Esophagus muscularis mucosa (tissue), 4 donors: ENCODE results near the gene MICAL3. TPM values are rescaled to one million over a fixed set of nuclear protein-coding genes. Genes with fewer than 3 reads are reported as not detected.
A peak's percentile ranks its signal among the peaks of the same experiment; 100 is the strongest.

Experiments
- DNase-seq: peaks from one replicate; pipeline ENCODE4 v3.0.0-alpha.2; 2017; ENCODE audit errors: extremely low spot score
- H3K27ac ChIP-seq, 4 donors: fragments of 200-600 bp; sonication (generic); replicated peaks in 1 of 4; 1 replicate in 3 of 4; 2 replicates in 1 of 4; pipeline ENCODE4 v1.5.1; 2016 to 2019; ENCODE audit warnings: mild to moderate bottlenecking in 1 of 4
- H3K27me3 ChIP-seq, 4 donors: fragments of 200-600 bp; sonication (generic); one replicate each; pipeline versions ENCODE4 v1.5.1 to v1.6.0; 2016 to 2019
- H3K36me3 ChIP-seq, 4 donors: fragments of 200-600 bp; sonication (generic); one replicate each; pipeline ENCODE4 v1.5.1; 2016 to 2019
- H3K4me1 ChIP-seq, 4 donors: fragments of 200-600 bp; sonication (generic); one replicate each; pipeline ENCODE4 v1.5.1; 2016 to 2019
- H3K4me3 ChIP-seq, 4 donors: fragments of 200-600 bp; sonication (generic); 1 replicate in 2 of 4; 2 replicates in 2 of 4; pipeline ENCODE4 v1.5.1; 2016 to 2019; ENCODE audit warnings: mild to moderate bottlenecking in 4 of 4, moderate library complexity in 1 of 4
- H3K9me3 ChIP-seq, 4 donors: fragments of 200-600 bp; sonication (generic); 1 replicate in 3 of 4; 2 replicates in 1 of 4; pipeline ENCODE4 v1.5.1; 2016 to 2019
- EP300 ChIP-seq: sonication (generic); formaldehyde crosslinking; IDR thresholded peaks from one replicate; pipeline ENCODE4 v1.6.1; 2017; ENCODE audit warnings: antibody characterized with exemption
- POLR2A ChIP-seq: fragments of 450-650 bp; IDR thresholded peaks from one replicate; pipeline ENCODE4 v1.6.1; 2017; ENCODE audit warnings: antibody characterized with exemption, moderate library complexity, mild to moderate bottlenecking, low read depth
- POLR2AphosphoS5 ChIP-seq, 2 donors: sonication (generic); formaldehyde crosslinking; IDR thresholded peaks; one replicate each; pipeline ENCODE4 v1.6.1; 2017; ENCODE audit warnings: antibody characterized with exemption in 2 of 2
- WGBS: methylation state at CpG from one replicate; pipeline ENCODE4 v1.1.5; 2018; 5-methylcytosine and 5-hydroxymethylcytosine counted together
- intact Hi-C: fragments of 100-400 bp; cut with DNase I; formaldehyde crosslinking; loops from one replicate; pipeline ENCODE4 v1.15.1; 2023
- total RNA-seq, 4 donors: library from RNA; depleted of rRNA; stranded (reverse); fragments of >200 nt; gene quantifications; one replicate each; pipeline versions ENCODE4 v1.1.0 to v1.2.1, GENCODE V29; 2016
- TF ChIP-seq, protein P1 (sequence below), 3 experiments: fragments of 200-600 bp in 2 of 3; fragments of 450-650 bp in 1 of 3; sonication (generic) in 2 of 3; IDR thresholded peaks; one replicate each; pipeline ENCODE4 v1.5.1; 2017 to 2019; ENCODE audit warnings: antibody characterized with exemption in 3 of 3, mild to moderate bottlenecking in 2 of 3, moderate library complexity in 1 of 3

MICAL3 gene
- total RNA-seq, 4 donors from 2014 or later: 35.1 to 91.8 (median 67.8) TPM

- Histone ChIP-seq H3K27ac (peak overlapping the region in 3 of 4 donors; percentile 78 to 88 (median 81)), H3K4me1 (peaks cover 46 to 68% (median 52%) of the 10 kb centered on the region in 4 donors), H3K4me3 (no peak overlapping the region), H3K27me3 (no peaks in the 10 kb centered on the region), H3K9me3 (no peaks in the 10 kb centered on the region), H3K36me3 (peaks cover 21 to 71% (median 41%) of the 10 kb centered on the region in 4 donors)
- WGBS: 82% methylated on average over 13 of the region's 13 CpGs
- intact Hi-C loops: no loop called here
- no peak for TF ChIP-seq POLR2AphosphoS5 (IDR thresholded peaks at IDR 0.05)
- no peak for TF ChIP-seq EP300
- TF ChIP-seq, protein P1, sequence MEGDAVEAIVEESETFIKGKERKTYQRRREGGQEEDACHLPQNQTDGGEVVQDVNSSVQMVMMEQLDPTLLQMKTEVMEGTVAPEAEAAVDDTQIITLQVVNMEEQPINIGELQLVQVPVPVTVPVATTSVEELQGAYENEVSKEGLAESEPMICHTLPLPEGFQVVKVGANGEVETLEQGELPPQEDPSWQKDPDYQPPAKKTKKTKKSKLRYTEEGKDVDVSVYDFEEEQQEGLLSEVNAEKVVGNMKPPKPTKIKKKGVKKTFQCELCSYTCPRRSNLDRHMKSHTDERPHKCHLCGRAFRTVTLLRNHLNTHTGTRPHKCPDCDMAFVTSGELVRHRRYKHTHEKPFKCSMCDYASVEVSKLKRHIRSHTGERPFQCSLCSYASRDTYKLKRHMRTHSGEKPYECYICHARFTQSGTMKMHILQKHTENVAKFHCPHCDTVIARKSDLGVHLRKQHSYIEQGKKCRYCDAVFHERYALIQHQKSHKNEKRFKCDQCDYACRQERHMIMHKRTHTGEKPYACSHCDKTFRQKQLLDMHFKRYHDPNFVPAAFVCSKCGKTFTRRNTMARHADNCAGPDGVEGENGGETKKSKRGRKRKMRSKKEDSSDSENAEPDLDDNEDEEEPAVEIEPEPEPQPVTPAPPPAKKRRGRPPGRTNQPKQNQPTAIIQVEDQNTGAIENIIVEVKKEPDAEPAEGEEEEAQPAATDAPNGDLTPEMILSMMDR (IDR thresholded peaks at IDR 0.05): no peak
- no peak for TF ChIP-seq POLR2A
- no peak for DNase-seq
These were observed 186.0 kb downstream of the MICAL3 start for GRCh38 chr22:17838180-17838865.

GRCh38 chr22:17836992-17837742, 187.2 kb downstream of the MICAL3 start:
- 33% methylated on average over 14 of the region's 14 CpGs for WGBS
- Histone ChIP-seq H3K4me1 (peaks cover 50 to 70% (median 52%) of the 10 kb centered on the region in 4 donors), H3K27ac (peak overlapping the region; percentile 63 to 88 (median 80)), H3K9me3 (no peaks in the 10 kb centered on the region), H3K36me3 (peaks cover 21 to 74% (median 41%) of the 10 kb centered on the region in 4 donors), H3K27me3 (no peaks in the 10 kb centered on the region), H3K4me3 (no peak overlapping the region)
- TF ChIP-seq POLR2A (no peak), POLR2AphosphoS5 (IDR thresholded peaks at IDR 0.05) (peak; percentile 62 to 77)
- DNase-seq: no peak
- intact Hi-C loops: no loop called here

DNA sequence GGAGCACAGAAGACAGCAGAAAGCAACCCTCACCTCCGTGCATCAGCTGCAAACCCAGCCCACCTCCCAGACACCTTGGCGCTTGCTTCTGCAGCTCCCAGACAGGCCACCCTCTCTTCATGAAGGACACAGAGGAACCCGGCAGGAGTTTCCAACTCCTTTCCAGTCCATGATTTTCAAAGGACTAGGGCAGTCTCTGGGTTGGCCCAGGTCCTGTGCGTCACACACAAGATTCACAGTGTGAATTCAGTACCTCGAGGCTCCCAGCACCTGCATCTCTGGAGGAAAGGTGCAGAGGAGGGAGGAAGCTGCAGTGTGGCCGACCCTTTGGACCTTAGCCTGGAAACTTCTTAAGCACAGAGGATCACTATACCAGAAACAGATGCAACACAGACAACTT, 189.1 kb downstream of the MICAL3 start:
- 82% methylated on average over 4 of the region's 6 CpGs for WGBS
- no peak for DNase-seq
- peak overlapping the region in 3 of 4 donors; percentile 78 to 88 (median 81) for H3K27ac ChIP-seq
- no peak for TF ChIP-seq EP300
- TF ChIP-seq POLR2A: no peak
- no peak for TF ChIP-seq POLR2AphosphoS5 (IDR thresholded peaks at IDR 0.05)
- TF ChIP-seq, protein P1 (IDR thresholded peaks at IDR 0.05): no peak
- H3K4me1 ChIP-seq: peaks cover 59 to 78% (median 65%) of the 10 kb centered on the region in 4 donors
- no peaks in the 10 kb centered on the region for H3K9me3 ChIP-seq
- H3K36me3 ChIP-seq: peaks cover 8 to 55% (median 23%) of the 10 kb centered on the region in 4 donors
- intact Hi-C loops: no loop called here
- no peak overlapping the region for H3K4me3 ChIP-seq
- no peaks in the 10 kb centered on the region for H3K27me3 ChIP-seq

DNA sequence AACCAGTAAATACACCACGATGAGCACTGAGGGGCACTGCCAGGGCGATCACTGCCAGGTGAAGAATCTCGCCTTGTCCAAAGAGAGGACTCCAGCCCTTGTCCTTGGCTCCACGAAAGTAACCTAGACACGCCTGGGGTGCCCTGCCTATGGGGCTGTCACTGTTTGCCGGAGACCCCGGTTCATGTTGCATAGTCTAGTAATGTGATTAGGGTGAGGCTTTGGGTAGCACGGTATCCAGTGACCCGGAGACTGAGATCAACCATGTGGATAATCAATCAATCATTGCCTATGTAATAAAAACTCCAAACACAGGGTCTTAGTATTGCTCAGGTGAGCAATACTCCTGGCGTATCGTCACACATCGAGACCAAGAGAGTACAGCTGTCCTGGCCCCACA, 190.9 kb downstream of the MICAL3 start:
- no peak for DNase-seq
- 91% methylated on average over 6 of the region's 12 CpGs for WGBS
- intact Hi-C loops: loop anchor here (5.0 kb wide), 1 partner anchor 169 kb away; no protein-coding TSS in a partner anchor
- no peaks in the 10 kb centered on the region for H3K9me3 ChIP-seq
- H3K27me3 ChIP-seq: no peaks in the 10 kb centered on the region
- TF ChIP-seq EP300 (no peak), POLR2A (no peak), POLR2AphosphoS5 (IDR thresholded peaks at IDR 0.05) (no peak)
- TF ChIP-seq, protein P1 (IDR thresholded peaks at IDR 0.05): no peak
- H3K36me3 ChIP-seq: peaks cover 5 to 56% (median 23%) of the 10 kb centered on the region in 4 donors
- H3K27ac ChIP-seq: peak overlapping the region in 3 of 4 donors; percentile 76 to 88 (median 86)
- H3K4me3 ChIP-seq: no peak overlapping the region
- H3K4me1 ChIP-seq: peaks cover 68 to 86% (median 72%) of the 10 kb centered on the region in 4 donors

DNA sequence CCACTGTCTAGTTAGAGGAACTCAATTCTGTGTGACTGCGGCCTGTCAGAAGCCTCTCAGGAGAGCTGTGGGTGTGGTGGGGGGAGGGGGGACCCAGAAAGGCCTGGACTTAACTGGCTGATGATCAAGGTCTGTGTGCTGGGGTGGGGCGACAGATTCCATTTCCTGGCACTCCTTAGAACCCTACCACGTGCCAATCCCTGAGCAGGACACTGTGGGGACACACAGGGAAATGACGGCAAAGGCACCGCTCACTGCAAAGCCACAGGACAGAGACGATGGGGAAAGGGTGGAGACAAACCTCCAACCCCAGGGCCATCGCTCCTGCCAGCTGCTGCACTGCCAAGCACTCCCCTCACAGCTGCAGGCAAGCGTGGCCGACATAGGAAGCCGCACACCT, 191.7 kb downstream of the MICAL3 start:
- 81% methylated on average over 10 of the region's 10 CpGs for WGBS
- no peaks in the 10 kb centered on the region for H3K27me3 ChIP-seq
- H3K27ac ChIP-seq: peak overlapping the region; percentile 76 to 88 (median 85)
- H3K36me3 ChIP-seq: peaks cover 2 to 56% (median 25%) of the 10 kb centered on the region in 4 donors
- intact Hi-C loops: loop anchor here (5.0 kb wide), 1 partner anchor 170 kb away; no protein-coding TSS in a partner anchor
- no peak for DNase-seq
- H3K9me3 ChIP-seq: no peaks in the 10 kb centered on the region
- peaks cover 62 to 79% (median 71%) of the 10 kb centered on the region in 4 donors for H3K4me1 ChIP-seq
- H3K4me3 ChIP-seq: no peak overlapping the region
- TF ChIP-seq EP300 (no peak), POLR2A (no peak), POLR2AphosphoS5 (IDR thresholded peaks at IDR 0.05) (no peak)
- TF ChIP-seq, protein P1 (IDR thresholded peaks at IDR 0.05): no peak
